ENCODE results near the gene UPK3BL2. TPM values are rescaled to one million over a fixed set of nuclear protein-coding genes. Genes with fewer than 3 reads are reported as not detected.
A peak's percentile ranks its signal among the peaks of the same experiment; 100 is the strongest.
"Not testable (repeated sequence)": the region's sequence is repeated elsewhere in the genome, so short reads cannot be mapped to it uniquely, and the experiment has no call there.

The UPK3BL2 gene
- total RNA-seq, 2 experiments from 2014 or later = 115 to 122 TPM

GRCh38 chr7:102531583-102531982 is 11.9 kb downstream of the UPK3BL2 start:
- CTCF ChIA-PET; H3K36me3 Mint-ChIP-seq (ENCODE audit: low read depth); H3K27ac ChIP-seq (ENCODE audit: low read depth in 1 of 2, low read length in 2 of 2); H3K9me3 Mint-ChIP-seq; H3K36me3 ChIP-seq (ENCODE audit: insufficient read depth, low read length); H3K9me3 ChIP-seq (ENCODE audit: control insufficient read depth in 1 of 2, insufficient read depth in 1 of 2, low read length in 2 of 2); intact Hi-C loops (cut with DNase I, micrococcal nuclease); H3K27me3 ChIP-seq (ENCODE audit: control insufficient read depth in 1 of 2, insufficient read depth in 2 of 2, low read length in 2 of 2); DNase-seq; H3K27ac Mint-ChIP-seq; H3K4me1 Mint-ChIP-seq (ENCODE audit: low read depth); H3K4me3 ChIP-seq (ENCODE audit: low read length); POLR2A ChIA-PET; H3K27me3 Mint-ChIP-seq; ATAC-seq (ENCODE audit: poor library complexity); H3K4me1 ChIP-seq (ENCODE audit: insufficient read depth, low read length); H3K4me3 Mint-ChIP-seq: not testable (repeated sequence)

- H3K36me3 ChIP-seq (ENCODE audit: insufficient read depth, low read length); intact Hi-C loops (cut with DNase I, micrococcal nuclease); H3K9me3 ChIP-seq (ENCODE audit: control insufficient read depth in 1 of 2, insufficient read depth in 1 of 2, low read length in 2 of 2); H3K4me1 Mint-ChIP-seq (ENCODE audit: low read depth); DNase-seq; H3K27me3 Mint-ChIP-seq; H3K36me3 Mint-ChIP-seq (ENCODE audit: low read depth); POLR2A ChIA-PET; H3K27ac Mint-ChIP-seq; H3K4me3 ChIP-seq (ENCODE audit: low read length); CTCF ChIA-PET; H3K4me3 Mint-ChIP-seq; H3K9me3 Mint-ChIP-seq; H3K27me3 ChIP-seq (ENCODE audit: control insufficient read depth in 1 of 2, insufficient read depth in 2 of 2, low read length in 2 of 2); H3K4me1 ChIP-seq (ENCODE audit: insufficient read depth, low read length); H3K27ac ChIP-seq (ENCODE audit: low read depth in 1 of 2, low read length in 2 of 2); ATAC-seq (ENCODE audit: poor library complexity): not testable (repeated sequence)
Measured at GRCh38 chr7:102527822-102528793, 15.4 kb downstream of the UPK3BL2 start.

- H3K36me3 Mint-ChIP-seq (ENCODE audit: low read depth); H3K4me3 ChIP-seq (ENCODE audit: low read length); H3K36me3 ChIP-seq (ENCODE audit: insufficient read depth, low read length); CTCF ChIA-PET; H3K4me1 Mint-ChIP-seq (ENCODE audit: low read depth); H3K27ac ChIP-seq (ENCODE audit: low read depth in 1 of 2, low read length in 2 of 2); H3K27ac Mint-ChIP-seq; DNase-seq; intact Hi-C loops (cut with DNase I, micrococcal nuclease); H3K27me3 ChIP-seq (ENCODE audit: control insufficient read depth in 1 of 2, insufficient read depth in 2 of 2, low read length in 2 of 2); POLR2A ChIA-PET; H3K27me3 Mint-ChIP-seq; H3K9me3 Mint-ChIP-seq; H3K4me3 Mint-ChIP-seq; H3K9me3 ChIP-seq (ENCODE audit: control insufficient read depth in 1 of 2, insufficient read depth in 1 of 2, low read length in 2 of 2); H3K4me1 ChIP-seq (ENCODE audit: insufficient read depth, low read length); ATAC-seq (ENCODE audit: poor library complexity): not testable (repeated sequence)
Measured at GRCh38 chr7:102527182-102527581, 16.3 kb downstream of the UPK3BL2 start.

GRCh38 chr7:102524803-102525202 is 18.7 kb downstream of the UPK3BL2 start:
- H3K9me3 ChIP-seq (ENCODE audit: control insufficient read depth in 1 of 2, insufficient read depth in 1 of 2, low read length in 2 of 2); H3K4me1 Mint-ChIP-seq (ENCODE audit: low read depth); CTCF ChIA-PET; H3K27me3 ChIP-seq (ENCODE audit: control insufficient read depth in 1 of 2, insufficient read depth in 2 of 2, low read length in 2 of 2); H3K9me3 Mint-ChIP-seq; H3K4me3 ChIP-seq (ENCODE audit: low read length); POLR2A ChIA-PET; H3K36me3 ChIP-seq (ENCODE audit: insufficient read depth, low read length); intact Hi-C loops (cut with DNase I, micrococcal nuclease); H3K4me3 Mint-ChIP-seq; H3K36me3 Mint-ChIP-seq (ENCODE audit: low read depth); H3K4me1 ChIP-seq (ENCODE audit: insufficient read depth, low read length); H3K27me3 Mint-ChIP-seq; ATAC-seq (ENCODE audit: poor library complexity); H3K27ac ChIP-seq (ENCODE audit: low read depth in 1 of 2, low read length in 2 of 2); H3K27ac Mint-ChIP-seq: not testable (repeated sequence)
- peak in 1 of 14 experiments; percentile 1 for DNase-seq

- H3K27me3 Mint-ChIP-seq; H3K27ac ChIP-seq (ENCODE audit: low read depth in 1 of 2, low read length in 2 of 2); H3K36me3 Mint-ChIP-seq (ENCODE audit: low read depth); H3K27ac Mint-ChIP-seq; H3K9me3 ChIP-seq (ENCODE audit: control insufficient read depth in 1 of 2, insufficient read depth in 1 of 2, low read length in 2 of 2); H3K27me3 ChIP-seq (ENCODE audit: control insufficient read depth in 1 of 2, insufficient read depth in 2 of 2, low read length in 2 of 2); POLR2A ChIA-PET; H3K36me3 ChIP-seq (ENCODE audit: insufficient read depth, low read length); CTCF ChIA-PET; H3K9me3 Mint-ChIP-seq; H3K4me3 ChIP-seq (ENCODE audit: low read length); H3K4me3 Mint-ChIP-seq; H3K4me1 Mint-ChIP-seq (ENCODE audit: low read depth); DNase-seq; intact Hi-C loops (cut with DNase I, micrococcal nuclease); ATAC-seq (ENCODE audit: poor library complexity); H3K4me1 ChIP-seq (ENCODE audit: insufficient read depth, low read length): not testable (repeated sequence)
Measured at GRCh38 chr7:102520797-102521196, 22.7 kb downstream of the UPK3BL2 start.

- H3K9me3 Mint-ChIP-seq; H3K4me1 Mint-ChIP-seq (ENCODE audit: low read depth); H3K27ac Mint-ChIP-seq; H3K27ac ChIP-seq (ENCODE audit: low read depth in 1 of 2, low read length in 2 of 2); H3K27me3 Mint-ChIP-seq; H3K36me3 Mint-ChIP-seq (ENCODE audit: low read depth); H3K36me3 ChIP-seq (ENCODE audit: insufficient read depth, low read length); H3K4me3 Mint-ChIP-seq; intact Hi-C loops (cut with DNase I, micrococcal nuclease); CTCF ChIA-PET; POLR2A ChIA-PET; H3K4me1 ChIP-seq (ENCODE audit: insufficient read depth, low read length); H3K27me3 ChIP-seq (ENCODE audit: control insufficient read depth in 1 of 2, insufficient read depth in 2 of 2, low read length in 2 of 2); H3K9me3 ChIP-seq (ENCODE audit: control insufficient read depth in 1 of 2, insufficient read depth in 1 of 2, low read length in 2 of 2): not testable (repeated sequence)
- DNase-seq = peak in 6 of 14 experiments; percentile 3 to 59 (median 29)
- H3K4me3 ChIP-seq (ENCODE audit: low read length) = peak within 1 kb of the TSS; percentile 16
- peak; percentile 100 for ATAC-seq (ENCODE audit: poor library complexity)
Measured at GRCh38 chr7:102517550-102518147, 25.8 kb downstream of the UPK3BL2 start, which contains the start of gene RASA4B. Gene RASA4B, minus strand, starts transcription at chr7:102517777. Its CDS starts 67 bp downstream, at chr7:102517710.

GRCh38 chr7:102516951-102517350 is 26.5 kb downstream of the UPK3BL2 start:
- intact Hi-C loops (cut with DNase I, micrococcal nuclease); H3K9me3 Mint-ChIP-seq; H3K27me3 Mint-ChIP-seq; H3K4me1 ChIP-seq (ENCODE audit: insufficient read depth, low read length); H3K4me3 ChIP-seq (ENCODE audit: low read length); H3K27me3 ChIP-seq (ENCODE audit: control insufficient read depth in 1 of 2, insufficient read depth in 2 of 2, low read length in 2 of 2); ATAC-seq (ENCODE audit: poor library complexity); H3K27ac ChIP-seq (ENCODE audit: low read depth in 1 of 2, low read length in 2 of 2); DNase-seq; H3K36me3 Mint-ChIP-seq (ENCODE audit: low read depth); CTCF ChIA-PET; H3K36me3 ChIP-seq (ENCODE audit: insufficient read depth, low read length); H3K9me3 ChIP-seq (ENCODE audit: control insufficient read depth in 1 of 2, insufficient read depth in 1 of 2, low read length in 2 of 2); POLR2A ChIA-PET; H3K27ac Mint-ChIP-seq; H3K4me3 Mint-ChIP-seq; H3K4me1 Mint-ChIP-seq (ENCODE audit: low read depth): not testable (repeated sequence)
